COLO829 (cell line): ENCODE results near the gene ADAP2.
"Not testable (repeated sequence)": the region's sequence is repeated elsewhere in the genome, so short reads cannot be mapped to it uniquely, and the experiment has no call there.

Experiments used
- DNase-seq: peaks from one replicate; pipeline ENCODE4 v3.0.0; 2012; ENCODE audit warnings: low spot score

The ADAP2 gene

DNA sequence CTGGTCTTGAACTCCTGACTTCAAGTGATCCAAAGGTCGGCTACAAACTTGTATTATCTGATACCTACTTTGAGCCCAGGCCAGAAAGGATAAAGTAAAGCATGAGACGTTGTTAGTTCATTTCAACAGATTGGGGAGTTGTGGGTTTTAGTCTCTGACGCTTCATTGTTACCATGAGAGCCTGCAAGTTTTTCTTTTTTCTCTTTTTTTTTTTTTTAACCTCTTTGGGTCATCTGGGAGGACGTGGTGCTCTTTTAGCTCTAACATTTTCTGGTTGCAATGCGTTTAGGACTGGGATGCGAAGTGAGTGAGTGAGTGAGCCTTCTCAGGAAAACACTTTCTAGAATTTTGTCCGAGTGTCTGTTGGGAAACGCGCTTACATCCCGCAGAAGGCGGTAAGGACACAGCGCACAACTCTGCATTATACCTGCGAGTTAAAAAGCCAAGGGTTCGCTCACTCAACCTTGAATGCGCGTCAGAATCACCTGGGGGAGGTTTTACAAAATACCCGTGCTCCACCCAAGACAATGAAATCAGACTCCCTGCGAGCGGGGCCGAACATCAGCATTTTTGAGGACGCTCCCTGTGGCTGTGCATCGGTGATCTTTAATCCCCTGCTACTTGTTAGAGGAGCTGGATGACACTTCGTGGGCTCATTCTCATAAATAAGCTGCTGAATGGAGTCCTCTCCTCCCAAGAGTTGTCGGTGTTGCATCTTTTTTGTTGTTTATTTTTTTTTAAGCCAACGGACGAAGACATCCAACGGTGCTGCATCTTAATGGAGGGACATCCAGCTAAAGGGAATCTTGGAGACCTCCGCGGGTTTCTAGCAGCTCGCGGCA is 48.5 kb downstream of the ADAP2 start:
- peak; percentile 13 for DNase-seq

DNA sequence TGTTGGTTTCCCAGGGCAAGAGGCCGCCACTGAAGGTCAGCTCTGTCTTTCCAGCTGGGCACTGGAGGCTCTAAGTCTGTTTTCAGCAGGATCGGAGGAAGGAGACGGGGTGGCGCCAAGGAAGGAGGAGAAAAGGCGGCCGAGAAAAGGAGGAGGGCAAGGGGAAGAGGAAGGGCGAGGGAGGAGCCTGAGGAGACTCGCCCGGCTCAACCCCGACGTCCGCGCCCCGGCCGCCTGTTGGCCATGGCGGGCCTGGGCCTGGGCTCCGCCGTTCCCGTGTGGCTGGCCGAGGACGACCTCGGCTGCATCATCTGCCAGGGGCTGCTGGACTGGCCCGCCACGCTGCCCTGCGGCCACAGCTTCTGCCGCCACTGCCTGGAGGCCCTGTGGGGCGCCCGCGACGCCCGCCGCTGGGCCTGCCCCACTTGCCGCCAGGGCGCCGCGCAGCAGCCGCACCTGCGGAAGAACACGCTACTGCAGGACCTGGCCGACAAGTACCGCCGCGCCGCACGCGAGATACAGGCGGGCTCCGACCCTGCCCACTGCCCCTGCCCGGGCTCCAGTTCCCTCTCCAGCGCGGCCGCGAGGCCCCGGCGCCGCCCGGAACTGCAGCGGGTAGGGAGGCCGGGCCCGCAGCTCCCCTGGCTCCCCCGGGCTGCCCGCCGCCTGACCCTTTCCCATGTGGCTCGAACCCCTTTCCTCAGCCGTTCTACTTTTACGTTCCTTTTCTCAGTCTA is 49.3 kb downstream of the ADAP2 start, which contains the start of gene RNF135:
Gene RNF135, plus strand, starts transcription at position 209 of the 737 bp plus-strand sequence. Its CDS starts 35 bp downstream, at position 244.
- DNase-seq: peak; percentile 86

DNA sequence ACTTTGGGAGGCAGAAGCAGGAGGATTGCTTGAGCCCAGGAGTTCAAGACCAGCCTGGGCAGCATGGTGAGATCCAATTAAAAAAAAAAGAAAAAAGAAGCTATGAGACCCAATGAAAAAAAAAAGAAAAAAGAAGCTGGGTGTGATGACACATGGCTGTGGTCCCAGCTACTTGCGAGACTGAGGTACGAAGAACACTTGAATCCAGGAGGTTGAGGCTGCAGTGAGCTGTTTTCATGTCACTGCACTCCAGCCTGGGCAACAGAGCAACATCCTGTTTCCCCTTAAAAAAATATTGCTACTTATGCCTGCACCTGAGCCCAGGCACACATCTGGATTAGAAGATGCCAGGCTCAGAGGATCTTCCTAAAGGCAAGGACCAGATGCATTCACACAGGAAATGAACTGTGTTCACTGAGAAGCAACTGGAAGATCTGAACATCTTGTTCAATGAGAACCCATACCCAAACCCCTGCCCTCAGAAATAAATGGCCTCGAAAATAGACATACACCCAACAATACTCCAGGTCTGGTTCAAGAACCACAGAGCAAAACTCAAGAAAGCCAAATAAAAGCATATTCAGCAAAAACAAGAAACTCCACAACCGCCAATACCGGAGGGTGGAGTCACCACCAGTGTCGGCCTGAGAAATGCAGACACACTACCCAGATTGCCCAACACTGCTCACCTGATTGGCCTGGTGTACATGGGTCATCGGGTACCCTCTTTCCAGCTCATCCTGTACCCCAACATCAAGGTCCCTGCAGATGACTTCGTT is 53.5 kb downstream of the ADAP2 start:
- DNase-seq: no peak

DNA sequence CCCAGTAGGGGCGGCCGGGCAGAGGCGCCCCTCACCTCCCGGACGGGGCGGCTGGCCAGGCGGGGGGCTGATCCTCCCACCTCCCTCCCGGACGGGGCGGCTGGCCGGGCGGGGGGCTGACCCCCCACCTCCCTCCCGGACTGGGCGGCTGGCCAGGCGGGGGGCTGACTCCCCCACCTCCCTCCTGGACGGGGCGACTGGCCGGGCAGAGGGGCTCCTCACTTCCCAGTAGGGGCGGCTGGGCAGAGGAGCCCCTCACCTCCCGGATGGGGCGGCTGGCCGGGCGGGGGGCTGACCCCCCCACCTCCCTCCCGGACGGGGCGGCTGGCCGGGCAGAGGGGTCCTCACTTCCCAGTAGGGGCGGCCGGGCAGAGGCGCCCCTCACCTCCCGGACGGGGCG is 58.2 kb downstream of the ADAP2 start:
- not testable (repeated sequence) for DNase-seq

DNA sequence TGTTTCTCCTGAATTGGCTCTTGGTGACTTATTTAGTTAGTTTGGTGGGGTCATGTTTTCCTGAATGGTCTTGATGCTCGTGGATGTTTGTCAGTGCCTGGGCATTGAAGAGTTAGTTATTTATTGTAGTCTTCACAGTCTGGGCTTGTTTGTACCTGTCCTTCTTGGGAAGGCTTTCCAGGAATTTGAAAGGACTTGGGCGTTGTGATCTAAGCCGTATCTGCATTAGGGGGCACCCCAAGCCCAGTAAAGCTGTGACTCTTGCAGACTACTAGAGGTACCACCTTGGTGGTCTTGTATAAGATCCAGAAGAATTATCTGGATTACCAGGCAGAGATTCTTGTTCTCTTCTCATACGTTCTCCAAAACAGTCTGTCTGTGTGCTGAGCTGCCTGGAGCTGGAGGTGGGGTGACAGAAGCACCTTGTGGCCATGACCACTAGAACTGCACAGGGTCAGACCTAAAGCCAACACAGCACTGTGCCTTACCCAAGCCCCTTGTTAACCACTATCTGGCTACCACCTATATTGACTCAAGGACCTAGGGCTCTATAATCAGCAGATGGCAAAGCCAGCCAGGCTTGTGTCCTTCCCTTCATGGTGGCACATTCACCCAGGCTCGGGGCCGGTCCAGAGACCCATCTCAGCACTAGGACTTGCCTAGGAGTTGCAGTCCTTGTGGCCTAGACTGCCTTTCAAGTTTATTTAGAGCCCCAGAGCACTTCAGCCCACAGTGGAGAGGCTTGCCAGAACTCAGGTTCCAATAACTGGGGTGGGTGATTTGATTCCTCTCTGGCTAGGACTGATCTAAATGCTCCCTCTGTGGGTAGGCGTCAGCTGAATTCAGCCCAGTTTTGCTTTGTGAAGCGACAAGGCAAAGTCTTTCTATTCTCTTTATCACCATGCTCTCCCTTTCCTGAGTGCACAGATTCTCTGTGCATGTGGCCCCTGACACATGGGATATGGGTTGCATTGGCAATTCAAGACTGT is 60.1 kb downstream of the ADAP2 start:
- DNase-seq: no peak

DNA sequence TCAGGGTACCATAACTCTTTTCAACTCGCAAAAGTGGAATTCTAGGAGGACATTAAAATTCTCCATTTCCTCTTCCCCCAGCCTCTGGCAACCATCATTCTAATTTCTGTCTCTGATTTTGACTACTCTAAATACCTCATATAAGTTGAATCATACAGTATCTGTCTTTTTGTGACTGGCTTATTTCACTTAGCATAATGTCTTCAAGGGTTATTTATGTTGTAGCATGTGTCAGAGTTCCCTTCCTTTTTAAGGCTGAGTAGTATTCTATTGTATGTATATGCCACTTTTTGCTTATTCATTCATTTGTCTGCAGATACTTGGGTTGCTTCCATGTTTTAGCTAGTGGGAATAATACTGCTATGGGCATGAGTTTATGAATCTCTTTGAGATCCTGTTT is 61.1 kb downstream of the ADAP2 start:
- DNase-seq: no peak

DNA sequence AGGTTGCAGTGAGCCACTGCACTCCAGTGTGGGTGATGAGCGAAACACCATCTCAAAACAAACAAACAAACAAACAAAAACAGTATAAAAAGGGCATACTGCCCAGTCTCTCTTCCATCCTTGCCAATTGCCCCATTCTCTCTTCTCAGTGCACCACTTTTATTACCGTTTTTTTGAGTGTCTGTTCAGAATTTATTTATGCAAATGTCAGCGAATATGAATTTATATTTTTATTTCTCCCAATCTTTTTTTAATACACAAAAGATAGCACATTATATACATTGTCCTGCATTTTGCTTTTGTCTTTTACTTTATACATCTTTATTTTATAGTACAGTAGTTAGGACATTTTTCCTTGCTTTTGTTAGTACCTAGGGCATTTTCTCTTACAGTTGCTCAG is 68.7 kb downstream of the ADAP2 start:
- no peak for DNase-seq

DNA sequence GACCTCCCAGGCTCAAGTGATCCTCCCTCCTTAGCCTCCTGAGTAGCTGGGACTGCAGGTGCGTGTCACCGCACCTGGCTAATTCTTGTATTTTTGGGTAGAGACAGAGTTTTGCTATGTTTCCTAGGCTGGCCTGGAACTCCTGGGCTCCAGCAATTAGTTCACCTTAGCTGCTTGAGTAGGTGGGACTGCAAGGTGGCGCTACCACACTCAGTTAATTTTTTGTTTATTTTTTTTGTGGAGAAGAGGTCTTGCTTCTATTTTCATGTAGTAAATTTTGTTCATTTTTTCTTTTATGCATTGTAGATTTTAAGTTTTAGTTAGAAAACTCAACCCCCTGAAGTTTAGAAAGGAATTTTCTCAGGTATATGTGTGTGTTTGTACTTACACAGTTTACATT is 70.8 kb downstream of the ADAP2 start:
- no peak for DNase-seq

DNA sequence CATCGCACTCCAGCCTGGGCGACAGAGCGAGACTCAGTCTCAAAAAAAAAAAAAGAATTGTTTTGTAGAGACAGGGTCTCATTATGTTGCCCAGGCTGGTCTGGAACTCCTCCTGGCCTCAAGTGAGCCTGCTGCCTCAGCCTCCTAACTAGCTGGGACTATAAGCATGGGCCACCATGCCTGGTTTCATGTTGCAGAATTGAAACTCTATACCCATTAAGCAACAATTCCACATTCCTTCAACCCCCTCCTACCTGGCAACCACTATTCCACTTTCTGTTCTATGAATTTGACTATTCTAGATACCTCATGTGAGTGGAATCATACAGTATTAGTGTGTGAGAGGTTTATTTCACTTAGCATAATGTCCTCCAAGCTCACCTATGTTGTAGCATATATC is 73.6 kb downstream of the ADAP2 start:
- DNase-seq: no peak

DNA sequence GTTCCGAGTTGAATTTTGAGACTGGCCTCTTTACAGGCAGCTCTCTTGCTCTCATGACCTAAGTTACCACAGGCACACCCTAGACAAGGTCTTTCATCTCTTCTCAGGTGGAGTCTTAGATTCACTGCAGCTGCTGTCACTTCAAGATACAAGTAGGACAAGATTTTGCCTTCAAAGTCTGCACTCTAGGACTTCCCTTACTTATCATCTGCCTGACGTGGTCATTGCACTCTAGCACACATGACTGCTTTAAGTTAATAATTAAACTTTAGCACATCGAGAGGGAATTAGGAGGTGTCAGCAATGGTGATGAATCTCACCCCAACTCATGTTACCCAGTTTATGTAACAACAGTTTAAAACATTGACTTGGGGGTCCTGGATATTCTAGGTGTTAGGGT is 74.7 kb downstream of the ADAP2 start:
- no peak for DNase-seq

DNA sequence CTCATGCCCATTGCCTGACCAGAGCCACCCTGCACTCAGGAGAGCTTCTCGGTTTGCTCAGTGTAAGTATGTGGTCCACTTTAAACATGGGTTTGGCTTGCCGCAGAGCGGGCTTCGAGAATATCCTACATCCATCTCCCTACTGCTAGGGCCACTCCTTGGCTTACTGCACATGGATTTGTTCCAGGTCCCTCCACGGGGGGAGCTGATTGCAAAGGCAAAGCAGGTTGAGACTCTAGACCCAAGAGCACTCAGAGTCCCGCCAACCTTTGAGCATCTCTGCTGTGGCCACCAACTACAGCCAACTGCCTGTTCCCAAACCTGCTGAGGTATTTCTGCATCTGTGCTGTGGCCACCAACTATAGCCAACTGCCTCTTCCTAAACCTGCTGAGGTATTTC is 75.5 kb downstream of the ADAP2 start:
- DNase-seq: no peak

DNA sequence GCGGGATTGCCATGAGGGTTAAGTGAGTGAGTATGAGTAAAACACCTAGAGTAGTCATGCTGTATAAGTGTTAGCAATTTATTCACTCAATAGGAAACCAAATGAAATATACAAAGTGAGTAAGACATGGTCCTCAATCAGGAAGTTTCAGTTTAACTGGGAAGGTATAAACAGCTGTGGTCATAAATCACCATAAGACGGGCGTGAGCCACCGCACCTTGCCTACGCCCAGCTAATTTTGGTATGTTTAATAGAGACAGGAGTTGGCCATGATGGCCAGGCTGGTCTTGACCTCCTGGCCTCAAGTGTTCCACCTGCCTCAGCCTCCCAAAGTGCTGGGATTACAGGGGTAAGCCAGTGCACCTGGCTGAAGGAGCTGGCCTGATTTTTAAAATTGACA is 76.1 kb downstream of the ADAP2 start:
- no peak for DNase-seq

DNA sequence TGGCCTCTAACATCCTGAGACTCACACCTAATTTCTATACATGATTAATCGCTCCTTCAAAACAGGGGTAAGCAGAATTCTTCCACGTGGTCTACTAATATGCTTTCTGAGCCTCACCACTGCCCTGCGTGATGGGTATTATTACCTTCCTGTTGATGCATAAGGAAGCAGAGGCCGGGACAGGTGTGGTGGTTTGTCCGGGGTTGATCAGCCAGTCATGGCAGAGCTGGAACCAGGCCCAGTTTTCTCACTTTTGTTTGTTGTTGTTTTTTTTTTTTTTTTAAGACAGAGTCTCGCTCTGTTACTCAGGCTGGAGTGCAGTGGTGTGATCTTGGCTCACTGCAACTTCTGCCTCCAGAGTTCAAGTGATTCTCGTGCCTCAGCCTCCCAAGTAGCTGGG is 80.3 kb downstream of the ADAP2 start:
- DNase-seq: no peak

DNA sequence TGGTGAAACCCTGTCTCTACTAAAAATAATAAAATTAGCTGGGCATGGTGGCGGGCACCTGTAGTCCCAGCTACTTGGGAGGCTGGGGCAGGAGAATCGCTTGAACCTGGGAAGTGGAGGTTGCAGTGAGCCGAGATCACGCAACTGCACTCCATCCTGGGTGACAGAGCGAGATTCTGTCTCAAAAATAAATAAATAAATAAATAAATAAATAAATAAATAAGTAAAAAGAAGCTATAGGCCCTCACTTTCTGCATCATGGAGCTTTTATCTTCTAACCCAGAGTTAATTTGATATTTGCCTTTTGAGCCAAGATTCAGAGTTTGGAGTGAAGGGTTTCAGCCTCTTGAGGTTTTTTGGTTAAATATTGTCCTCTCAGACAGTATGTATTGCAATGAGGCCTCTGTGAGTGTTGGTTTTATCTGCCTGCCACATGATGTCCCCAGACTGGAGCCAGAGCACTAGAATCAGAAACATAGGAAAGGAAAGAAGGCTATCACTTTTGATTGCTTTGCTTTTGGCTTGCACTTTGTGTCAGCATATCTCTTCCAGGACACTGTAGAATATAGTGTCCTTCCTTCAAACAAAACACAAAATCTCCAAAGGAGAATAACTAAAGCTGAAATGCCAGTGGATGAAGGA is 81.6 kb downstream of the ADAP2 start:
- no peak for DNase-seq

DNA sequence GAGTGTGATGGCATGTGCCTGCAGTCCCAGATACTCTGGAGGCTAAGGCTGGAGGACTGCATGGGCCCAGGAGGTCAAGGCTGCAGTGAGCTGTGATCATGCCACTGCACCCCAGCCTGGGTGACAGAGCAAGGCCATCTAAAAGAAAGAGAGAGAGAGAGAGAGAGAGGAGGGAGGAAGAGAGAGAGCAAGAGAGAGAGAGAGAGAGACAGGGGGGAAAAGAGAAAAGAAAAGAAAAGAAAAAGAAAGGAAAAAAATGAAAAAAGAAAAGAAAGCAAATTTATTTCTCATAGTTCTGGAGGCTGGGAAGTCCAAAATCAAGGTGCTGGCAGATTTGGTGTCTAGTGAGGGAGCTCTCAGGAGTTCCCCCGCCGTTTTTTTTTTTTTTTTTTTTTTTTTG is 82.4 kb downstream of the ADAP2 start:
- no peak for DNase-seq

DNA sequence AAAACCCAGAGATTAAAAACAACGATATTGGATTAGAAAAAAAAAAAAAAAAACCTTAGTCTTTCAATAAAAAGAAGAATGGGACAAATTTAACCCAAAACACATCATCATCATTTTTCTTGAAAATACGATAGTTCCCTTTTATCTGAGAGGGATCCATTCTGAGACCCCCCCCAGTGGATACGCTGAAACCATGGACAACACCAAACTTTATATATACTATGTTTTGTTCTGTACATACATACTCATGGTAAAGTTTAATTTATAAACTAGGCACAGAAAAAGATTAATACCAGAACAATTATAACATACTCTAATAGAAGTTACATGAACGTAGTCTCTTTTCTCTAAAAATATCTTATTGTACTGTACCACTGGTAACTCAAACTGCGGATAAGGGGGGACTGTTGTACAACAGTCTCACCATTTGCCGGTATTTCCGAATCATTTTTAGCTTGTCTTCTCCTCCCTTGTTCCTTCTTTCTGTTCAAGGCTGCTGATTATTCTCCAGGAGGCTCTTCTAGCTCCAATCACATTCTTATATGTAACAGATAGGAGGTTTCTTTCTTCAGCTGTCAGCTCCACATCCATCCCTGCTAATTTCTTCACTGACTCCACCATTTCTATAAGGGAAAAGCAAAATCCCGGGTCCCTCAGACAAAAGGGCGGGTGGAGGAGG is 86.1 kb downstream of the ADAP2 start:
- DNase-seq: no peak

DNA sequence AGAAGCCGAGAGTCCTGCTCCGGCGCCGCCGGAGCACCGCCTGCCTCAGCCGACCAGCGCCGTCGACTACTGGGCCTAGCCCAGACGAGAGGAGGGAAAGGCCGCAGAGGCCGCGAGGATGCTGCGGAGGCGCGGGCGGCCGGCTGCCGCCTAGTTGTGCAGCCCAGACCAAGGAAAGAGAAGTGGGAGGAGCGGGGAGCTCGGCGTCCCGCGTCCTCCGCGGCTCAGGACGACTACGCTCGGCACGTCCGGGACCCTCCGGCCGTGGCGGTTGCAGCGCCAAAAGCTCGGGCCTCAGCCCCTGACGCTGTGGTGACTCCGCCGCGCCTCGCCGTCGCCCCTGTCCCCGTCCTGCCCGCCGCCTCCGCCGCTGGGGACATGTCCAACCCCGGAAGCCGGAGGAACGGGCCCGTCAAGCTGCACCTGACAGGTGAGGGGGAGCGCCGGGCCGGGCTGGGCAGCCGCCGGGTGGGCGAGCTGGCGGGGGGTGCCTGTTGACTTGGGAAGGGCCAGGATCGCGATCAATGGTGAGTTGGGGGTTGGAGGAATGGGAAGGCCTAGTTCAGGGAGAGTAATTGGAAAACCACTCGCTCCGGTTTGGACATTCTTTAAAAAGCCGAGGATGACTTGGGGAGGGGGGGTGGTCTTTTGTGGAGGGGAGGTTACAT is 86.8 kb downstream of the ADAP2 start:
- no peak for DNase-seq
